ENCODE measurements around the gene CXCR2.

DNA sequence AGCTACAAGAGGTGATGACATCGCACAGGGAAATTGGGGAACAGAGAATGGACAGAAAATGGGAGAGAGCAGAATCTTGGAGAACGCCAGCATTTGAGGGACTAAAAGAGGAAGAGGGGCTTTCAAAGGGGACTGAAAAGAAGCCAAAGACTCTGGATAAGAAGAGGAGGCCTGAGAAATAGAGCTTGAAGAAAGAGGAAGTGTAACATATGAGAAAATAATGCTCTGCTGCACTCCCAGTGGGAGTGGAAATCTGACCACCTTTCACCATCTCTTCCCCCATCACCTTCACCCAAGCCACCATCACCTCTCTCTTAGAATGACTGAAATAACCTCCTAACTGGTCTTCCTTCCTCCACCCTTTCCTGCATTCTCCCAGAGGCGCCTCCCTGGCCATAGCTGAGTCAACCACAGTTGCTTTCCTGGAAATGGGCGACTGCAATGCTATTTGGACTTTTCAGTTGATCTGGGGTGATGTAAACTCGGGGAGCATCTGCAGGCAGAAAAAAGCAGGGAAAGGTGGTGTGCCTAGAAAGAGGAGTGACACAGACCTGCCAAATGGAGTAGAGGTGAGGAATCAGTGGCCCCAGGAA, 24.1 kb downstream of the CXCR2 start:
- TF ChIP-seq EP300 (IDR thresholded peaks at IDR 0.05) (no peak), POLR2AphosphoS5 (IDR thresholded peaks at IDR 0.05) (no peak)
- TF ChIP-seq, protein P1, sequence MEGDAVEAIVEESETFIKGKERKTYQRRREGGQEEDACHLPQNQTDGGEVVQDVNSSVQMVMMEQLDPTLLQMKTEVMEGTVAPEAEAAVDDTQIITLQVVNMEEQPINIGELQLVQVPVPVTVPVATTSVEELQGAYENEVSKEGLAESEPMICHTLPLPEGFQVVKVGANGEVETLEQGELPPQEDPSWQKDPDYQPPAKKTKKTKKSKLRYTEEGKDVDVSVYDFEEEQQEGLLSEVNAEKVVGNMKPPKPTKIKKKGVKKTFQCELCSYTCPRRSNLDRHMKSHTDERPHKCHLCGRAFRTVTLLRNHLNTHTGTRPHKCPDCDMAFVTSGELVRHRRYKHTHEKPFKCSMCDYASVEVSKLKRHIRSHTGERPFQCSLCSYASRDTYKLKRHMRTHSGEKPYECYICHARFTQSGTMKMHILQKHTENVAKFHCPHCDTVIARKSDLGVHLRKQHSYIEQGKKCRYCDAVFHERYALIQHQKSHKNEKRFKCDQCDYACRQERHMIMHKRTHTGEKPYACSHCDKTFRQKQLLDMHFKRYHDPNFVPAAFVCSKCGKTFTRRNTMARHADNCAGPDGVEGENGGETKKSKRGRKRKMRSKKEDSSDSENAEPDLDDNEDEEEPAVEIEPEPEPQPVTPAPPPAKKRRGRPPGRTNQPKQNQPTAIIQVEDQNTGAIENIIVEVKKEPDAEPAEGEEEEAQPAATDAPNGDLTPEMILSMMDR (IDR thresholded peaks at IDR 0.05), result no peak

All from suprapubic skin (tissue), 4 donors.